HEK293 (cell line): ENCODE measurements around the gene IPO13.
A peak's percentile ranks its signal among the peaks of the same experiment; 100 is the strongest.

Source experiments
- CTCF ChIA-PET: fragments of 350-600 bp; formaldehyde crosslinking; extraction: SDS; loops from one replicate; lab custom pipeline; 2021; ENCODE audit warnings: antibody characterized with exemption; lab: Yijun Ruan, JAX
- POLR2A ChIA-PET: fragments of 300-600 bp; formaldehyde crosslinking; extraction: SDS; loops from one replicate; lab custom pipeline; 2020; ENCODE audit warnings: antibody characterized with exemption, inconsistent platforms; lab: Yijun Ruan, JAX
- H3K27ac ChIP-seq: fragments of 200-500 bp; sonication (Bioruptor generic); 2 replicates; pipeline ENCODE4 v1.5.1; 2014; ENCODE audit warnings: low read depth, low read length, control low read depth, inconsistent platforms; ENCODE audit errors: extremely low read depth
- H3K36me3 ChIP-seq, 2 experiments: fragments of 200-500 bp in 1 of 2; sonication (Bioruptor generic) in 1 of 2; 1 replicate in 1 of 2; 2 replicates in 1 of 2; pipeline ENCODE4 v1.5.1; 2014 to 2017; ENCODE audit warnings: inconsistent platforms in 2 of 2, low read length in 2 of 2; ENCODE audit not compliant: control insufficient read depth in 2 of 2, insufficient read depth in 1 of 2
- H3K4me1 ChIP-seq: fragments of 200-500 bp; sonication (Bioruptor generic); 2 replicates; pipeline ENCODE4 v1.5.1; 2014; ENCODE audit warnings: mild to moderate bottlenecking, low read length, inconsistent platforms; ENCODE audit not compliant: control insufficient read depth, insufficient read depth
- H3K4me3 ChIP-seq: 2 replicates; pipeline ENCODE4 v1.5.1; 2011; ENCODE audit warnings: low read depth, mild to moderate bottlenecking, control low read depth, low read length, moderate library complexity
- H3K9me3 ChIP-seq: fragments of 200-500 bp; sonication (Bioruptor generic); 2 replicates; pipeline ENCODE4 v1.5.1; 2014; ENCODE audit warnings: low read depth, low read length, inconsistent platforms; ENCODE audit not compliant: control insufficient read depth, insufficient read depth
- BCL6B ChIP-seq: fragments of 450-650 bp; formaldehyde crosslinking; IDR thresholded peaks from 2 replicates; pipeline ENCODE4 v1.5.1; 2017; ENCODE audit warnings: missing biosample characterization, missing genetic modification characterization
- HOXA7 ChIP-seq: sonication (generic); formaldehyde crosslinking; IDR thresholded peaks from 2 replicates; pipeline ENCODE4 v1.8.1; 2022; ENCODE audit warnings: missing genetic modification reagents, borderline replicate concordance
- KLF17 ChIP-seq: fragments of 450-650 bp; formaldehyde crosslinking; IDR thresholded peaks from 2 replicates; pipeline ENCODE4 v1.5.1; 2016; ENCODE audit warnings: missing biosample characterization, missing genetic modification characterization
- MYNN ChIP-seq: fragments of 450-650 bp; formaldehyde crosslinking; IDR thresholded peaks from 2 replicates; pipeline ENCODE4 v1.5.1; 2016; ENCODE audit warnings: missing biosample characterization, missing genetic modification characterization, borderline replicate concordance
- MZF1 ChIP-seq: fragments of 450-650 bp; formaldehyde crosslinking; IDR thresholded peaks from 2 replicates; pipeline ENCODE4 v1.5.1; 2017; ENCODE audit warnings: missing biosample characterization, missing genetic modification characterization, borderline replicate concordance
- OSR2 ChIP-seq: fragments of 450-650 bp; formaldehyde crosslinking; IDR thresholded peaks from 2 replicates; pipeline ENCODE4 v1.5.1; 2016; ENCODE audit warnings: missing biosample characterization, missing genetic modification characterization
- ZBTB49 ChIP-seq: fragments of 450-650 bp; formaldehyde crosslinking; IDR thresholded peaks from 2 replicates; pipeline ENCODE4 v1.5.1; 2016; ENCODE audit warnings: missing biosample characterization, missing genetic modification characterization, low read depth
- ZEB2 ChIP-seq: fragments of 450-650 bp; formaldehyde crosslinking; IDR thresholded peaks from 2 replicates; pipeline ENCODE4 v1.5.1; 2016; ENCODE audit warnings: missing biosample characterization, missing genetic modification characterization
- ZNF140 ChIP-seq: fragments of 450-650 bp; formaldehyde crosslinking; IDR thresholded peaks from 2 replicates; pipeline ENCODE4 v1.5.1; 2016; ENCODE audit warnings: missing biosample characterization, missing genetic modification characterization
- ZNF16 ChIP-seq: fragments of 450-650 bp; formaldehyde crosslinking; IDR thresholded peaks from 2 replicates; pipeline ENCODE4 v1.5.1; 2016; ENCODE audit warnings: low read depth, missing biosample characterization, missing genetic modification characterization
- ZNF175 ChIP-seq: fragments of 450-650 bp; formaldehyde crosslinking; IDR thresholded peaks from 2 replicates; pipeline ENCODE4 v1.5.1; 2016; ENCODE audit warnings: missing biosample characterization, missing genetic modification characterization
- ZNF18 ChIP-seq: fragments of 450-650 bp; formaldehyde crosslinking; IDR thresholded peaks from 2 replicates; pipeline ENCODE4 v1.5.1; 2016; ENCODE audit warnings: missing biosample characterization, missing genetic modification characterization
- ZNF214 ChIP-seq: fragments of 450-650 bp; formaldehyde crosslinking; IDR thresholded peaks from 2 replicates; pipeline ENCODE4 v1.5.1; 2017; ENCODE audit warnings: missing biosample characterization, mild to moderate bottlenecking, missing genetic modification characterization, borderline replicate concordance
- ZNF274 ChIP-seq, 2 experiments: fragments of 200-500 bp in 1 of 2; fragments of 450-650 bp in 1 of 2; sonication (Bioruptor generic) in 1 of 2; formaldehyde crosslinking in 1 of 2; IDR thresholded peaks; 2 replicates each; pipeline versions ENCODE4 v1.5.1 to v1.6.1; 2014 to 2016; ENCODE audit warnings: borderline replicate concordance in 1 of 2, inconsistent platforms in 1 of 2, low read length in 1 of 2, missing biosample characterization in 1 of 2, missing genetic modification characterization in 1 of 2
- ZNF423 ChIP-seq: fragments of 450-650 bp; formaldehyde crosslinking; IDR thresholded peaks from 2 replicates; pipeline ENCODE4 v1.5.1; 2016; ENCODE audit warnings: missing biosample characterization, missing genetic modification characterization
- ZNF473 ChIP-seq: fragments of 450-650 bp; formaldehyde crosslinking; IDR thresholded peaks from 2 replicates; pipeline ENCODE4 v1.5.1; 2017; ENCODE audit warnings: missing biosample characterization, missing genetic modification characterization
- ZNF521 ChIP-seq: fragments of 450-650 bp; formaldehyde crosslinking; IDR thresholded peaks from 2 replicates; pipeline ENCODE4 v1.5.1; 2017; ENCODE audit warnings: missing biosample characterization, mild to moderate bottlenecking, missing genetic modification characterization
- ZNF560 ChIP-seq: fragments of 450-650 bp; formaldehyde crosslinking; IDR thresholded peaks from 2 replicates; pipeline ENCODE4 v1.5.1; 2017; ENCODE audit warnings: missing biosample characterization, missing genetic modification characterization, borderline replicate concordance
- ZNF621 ChIP-seq: fragments of 450-650 bp; formaldehyde crosslinking; IDR thresholded peaks from 2 replicates; pipeline ENCODE4 v1.5.1; 2017; ENCODE audit warnings: missing biosample characterization, missing genetic modification characterization
- ZNF776 ChIP-seq: fragments of 450-650 bp; formaldehyde crosslinking; IDR thresholded peaks from 2 replicates; pipeline ENCODE4 v1.5.0; 2017; ENCODE audit warnings: missing biosample characterization, missing genetic modification characterization, borderline replicate concordance

Gene IPO13

GRCh38 chr1:43969746-43970466, 23.2 kb downstream of the IPO13 start, which contains the start of gene DPH2 (continued):
- TF ChIP-seq OSR2 (0 out of 2 replicates have a peak, but pooled peaks have one; percentile 27), HOXA7 (CRISPR knock-in tag) (no peak), MZF1 (tag by site-specific recombination) (no peak)

- no peak overlapping the region for H3K27ac ChIP-seq
- H3K36me3 ChIP-seq: peaks cover 0 to 53% of the 10 kb centered on the region in 2 experiments; a peak in 1 of 3 replicates
- no peaks in the 10 kb centered on the region for H3K9me3 ChIP-seq
- ChIA-PET CTCF (interaction anchor here (0.6 to 1.2 kb wide), 4 partner anchors 17 to 700 kb away, joined by 3 to 7 read pairs (median 3); no protein-coding TSS in a partner anchor), POLR2A (interaction anchor here (0.8 to 1.7 kb wide), 2 partner anchors 21 to 320 kb away, joined by 3 to 5 read pairs; partner anchors contain the start of gene KDM4A)
- peak overlapping the region; percentile 89 for H3K4me3 ChIP-seq
- H3K4me1 ChIP-seq: no peaks in the 10 kb centered on the region
- TF ChIP-seq MYNN: no peak
Observed at GRCh38 chr1:43970502-43970901, 23.8 kb downstream of the IPO13 start.

- TF ChIP-seq ZNF16 (tag by site-specific recombination) (no peak), ZNF140 (tag by site-specific recombination) (no peak), KLF17 (tag by site-specific recombination) (no peak)
- no peak overlapping the region for H3K27ac ChIP-seq
- ChIA-PET POLR2A (interaction anchor here (1.7 kb wide), 1 partner anchor 321 kb away, joined by 5 read pairs; the partner anchor contains the start of gene KDM4A), CTCF (interaction anchor here (0.6 to 1.2 kb wide), 4 partner anchors 18 to 700 kb away, joined by 3 to 7 read pairs (median 3); no protein-coding TSS in a partner anchor)
- no peaks in the 10 kb centered on the region for H3K4me1 ChIP-seq
- H3K36me3 ChIP-seq: peaks cover 0 to 52% of the 10 kb centered on the region in 2 experiments; a peak in 1 of 3 replicates
- no peaks in the 10 kb centered on the region for H3K9me3 ChIP-seq
- no peak overlapping the region for H3K4me3 ChIP-seq
Observed at GRCh38 chr1:43970911-43971310, 24.2 kb downstream of the IPO13 start.

GRCh38 chr1:43971336-43971980, 24.7 kb downstream of the IPO13 start:
- ChIA-PET POLR2A (interaction anchor here (1.7 kb wide), 1 partner anchor 321 kb away, joined by 5 read pairs; the partner anchor contains the start of gene KDM4A), CTCF (interaction anchor here (0.6 to 1.2 kb wide), 5 partner anchors 36 to 699 kb away, joined by 3 to 7 read pairs (median 3); no protein-coding TSS in a partner anchor)
- no peaks in the 10 kb centered on the region for H3K4me1 ChIP-seq
- peaks cover 0 to 52% of the 10 kb centered on the region in 2 experiments; a peak in 1 of 3 replicates for H3K36me3 ChIP-seq
- no peak overlapping the region for H3K4me3 ChIP-seq
- H3K27ac ChIP-seq: no peak overlapping the region
- no peaks in the 10 kb centered on the region for H3K9me3 ChIP-seq
- TF ChIP-seq ZNF621 (tag by site-specific recombination) (no peak), ZBTB49 (no peak), ZNF521 (tag by site-specific recombination) (no peak), ZNF18 (tag by site-specific recombination) (no peak), ZNF776 (tag by site-specific recombination) (no peak), ZNF214 (tag by site-specific recombination) (no peak), ZNF423 (tag by site-specific recombination) (no peak), ZNF274 (IDR thresholded peaks at IDR 0.05; ENCODE audit: low read length) (no peak), ZNF274 (tag by site-specific recombination; IDR thresholded peaks at IDR 0.05; ENCODE audit: borderline replicate concordance) (no peak), ZEB2 (no peak), ZNF175 (no peak), ZNF473 (tag by site-specific recombination) (no peak), ZNF560 (tag by site-specific recombination) (no peak), BCL6B (tag by site-specific recombination) (no peak)
